ENCODE results near the gene SPATS1. TPM values are rescaled to one million over a fixed set of nuclear protein-coding genes. Genes with fewer than 3 reads are reported as not detected.

Gene SPATS1
- total RNA-seq, 2 experiments from 2014 or later = not detected

DNA sequence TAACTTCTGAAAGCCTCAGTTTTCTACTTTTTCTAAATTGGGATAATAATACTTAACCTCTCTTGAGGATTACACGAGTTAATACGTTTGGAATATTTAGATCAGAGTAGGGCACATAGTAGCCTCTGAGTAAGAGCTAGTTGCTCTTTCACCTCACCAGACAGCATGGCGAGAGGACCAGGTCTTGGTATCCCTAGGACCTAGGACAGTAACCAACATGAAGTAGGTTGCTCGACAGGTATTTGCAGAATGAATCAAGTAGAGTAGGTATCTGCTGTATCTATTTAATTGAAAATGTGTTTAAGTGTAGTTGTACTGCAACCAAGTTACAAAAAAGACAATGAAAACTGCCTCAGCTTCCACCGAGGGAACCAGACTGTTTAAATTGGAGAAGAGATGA is 46.4 kb downstream of the SPATS1 start:
- peaks cover 48% of the 10 kb centered on the region for H3K36me3 Mint-ChIP-seq (ENCODE audit: low read depth)

GRCh38 chr6:44390158-44390683 is 47.8 kb downstream of the SPATS1 start:
- peaks cover 58% of the 10 kb centered on the region for H3K36me3 Mint-ChIP-seq (ENCODE audit: low read depth)
- DNase-seq (no peak), ATAC-seq (no peak)
- no peaks in the 10 kb centered on the region for H3K9me3 Mint-ChIP-seq (ENCODE audit: low read depth)
- ChIA-PET POLR2A (no interaction called here), CTCF (no interaction called here)
- intact Hi-C loops (cut with DNase I, micrococcal nuclease) = no loop called here
- H3K4me1 Mint-ChIP-seq = peaks cover 34% of the 10 kb centered on the region
- no peak overlapping the region for H3K4me3 Mint-ChIP-seq
- no peak overlapping the region for H3K27ac Mint-ChIP-seq
- H3K27me3 Mint-ChIP-seq = no peaks in the 10 kb centered on the region

More for the DNA sequence above, 46.4 kb downstream of the SPATS1 start:
- H3K9me3 Mint-ChIP-seq (ENCODE audit: low read depth) = no peaks in the 10 kb centered on the region
- ChIA-PET CTCF (no interaction called here), POLR2A (interaction anchor here (0.6 kb wide), 1 partner anchor 18 kb away, joined by 5 read pairs; no protein-coding TSS in a partner anchor)
- no peaks in the 10 kb centered on the region for H3K27me3 Mint-ChIP-seq
- DNase-seq (no peak), ATAC-seq (no peak)
- peak overlapping the region; percentile 97 for H3K4me3 Mint-ChIP-seq
- intact Hi-C loops (cut with DNase I, micrococcal nuclease) = loop anchor here in 1 of 2 experiments (5.0 kb wide), 2 partner anchors 812 to 1022 kb away; partner anchors contain the start of genes POLH, XPO5 and ZNF318
- H3K4me1 Mint-ChIP-seq = peaks cover 31% of the 10 kb centered on the region
- peak overlapping the region; percentile 49 for H3K27ac Mint-ChIP-seq

Other genes with a start within 250 kb of the SPATS1 start
- gene MRPL14, start 215.2 kb upstream of the SPATS1 start, total RNA-seq = 10 to 100 TPM; 29.5 to 43.3 TPM
- 10 to 100 TPM; 10.9 to 15.2 TPM for gene TMEM63B, start 215.1 kb upstream of the SPATS1 start, total RNA-seq
- gene CAPN11, start 183.8 kb upstream of the SPATS1 start, total RNA-seq = 1 to 10 TPM; 1.2 to 1.3 TPM
- not detected for gene MYMX, start 125.7 kb upstream of the SPATS1 start, total RNA-seq
- 10 to 100 TPM; 59.8 to 98.3 TPM for gene SLC29A1, start 119.1 kb upstream of the SPATS1 start, total RNA-seq
- gene HSP90AB1, start 95.5 kb upstream of the SPATS1 start, total RNA-seq = 1,000 to 10,000 TPM; 2,120 to 2,263 TPM
- 10 to 100 TPM; 14.1 TPM for gene SLC35B2, start 85.1 kb upstream of the SPATS1 start, total RNA-seq
- 10 to 100 TPM; 17.2 to 19.9 TPM for gene NFKBIE, start 77.1 kb upstream of the SPATS1 start, total RNA-seq
- under 1 TPM in 1 of 2 experiments, not detected in 1; 0.09 TPM for gene TMEM151B, start 72.2 kb upstream of the SPATS1 start, total RNA-seq
- 10 to 100 TPM; 15.2 to 17.5 TPM for gene AARS2, start 29.3 kb upstream of the SPATS1 start, total RNA-seq
- gene CDC5L, start 45.1 kb downstream of the SPATS1 start, total RNA-seq = 10 to 100 TPM; 25.1 to 28.9 TPM

Measured in activated CD4-positive, alpha-beta T cell treated with anti-CD3 and anti-CD28 coated beads for 36 hours (primary cell).